Lower leg skin (tissue), 3 donors: Measurements from ENCODE around the gene CALR3.
"Not testable (repeated sequence)": the region's sequence is repeated elsewhere in the genome, so short reads cannot be mapped to it uniquely, and the experiment has no call there.

Experiments
- CTCF ChIP-seq, 3 donors: fragments of 450-650 bp; IDR thresholded peaks; one replicate each; pipeline ENCODE4 v1.5.1; 2016; ENCODE audit warnings: antibody characterized with exemption in 3 of 3, mild to moderate bottlenecking in 3 of 3, moderate library complexity in 2 of 3
- POLR2A ChIP-seq, 2 donors: fragments of 450-650 bp; IDR thresholded peaks; one replicate each; pipeline ENCODE4 v1.6.1; 2016 to 2017; ENCODE audit warnings: antibody characterized with exemption in 2 of 2, mild to moderate bottlenecking in 1 of 2, moderate library complexity in 1 of 2

DNA sequence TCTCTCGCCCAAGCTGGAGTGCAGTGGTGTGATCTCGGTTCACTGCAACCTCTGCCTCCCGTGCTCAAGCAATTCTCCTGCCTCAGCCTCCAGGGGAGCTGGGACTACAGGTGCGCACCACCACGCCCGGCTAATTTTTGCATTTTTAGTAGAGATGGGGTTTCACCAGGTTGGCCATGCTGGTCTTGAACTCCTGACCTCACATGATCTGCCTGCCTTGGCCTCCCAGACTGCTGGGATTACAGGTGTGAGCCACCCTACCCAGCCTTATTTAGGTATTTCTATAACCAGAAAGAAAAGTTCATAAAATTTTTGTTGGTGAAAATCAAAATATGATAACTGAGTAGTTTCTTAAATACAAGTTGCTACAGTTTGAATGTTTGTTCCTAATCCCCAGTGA lies 47.8 kb upstream of the CALR3 start:
- TF ChIP-seq CTCF, POLR2A (IDR thresholded peaks at IDR 0.05): not testable (repeated sequence)
